ENCODE data around the gene PNLIPRP1. TPM values are rescaled to one million over a fixed set of nuclear protein-coding genes. Genes with fewer than 3 reads are reported as not detected.

PNLIPRP1 gene
- total RNA-seq (2014; rRNA removed; shearing (Covaris generic)), result not detected in 2 replicates

DNA sequence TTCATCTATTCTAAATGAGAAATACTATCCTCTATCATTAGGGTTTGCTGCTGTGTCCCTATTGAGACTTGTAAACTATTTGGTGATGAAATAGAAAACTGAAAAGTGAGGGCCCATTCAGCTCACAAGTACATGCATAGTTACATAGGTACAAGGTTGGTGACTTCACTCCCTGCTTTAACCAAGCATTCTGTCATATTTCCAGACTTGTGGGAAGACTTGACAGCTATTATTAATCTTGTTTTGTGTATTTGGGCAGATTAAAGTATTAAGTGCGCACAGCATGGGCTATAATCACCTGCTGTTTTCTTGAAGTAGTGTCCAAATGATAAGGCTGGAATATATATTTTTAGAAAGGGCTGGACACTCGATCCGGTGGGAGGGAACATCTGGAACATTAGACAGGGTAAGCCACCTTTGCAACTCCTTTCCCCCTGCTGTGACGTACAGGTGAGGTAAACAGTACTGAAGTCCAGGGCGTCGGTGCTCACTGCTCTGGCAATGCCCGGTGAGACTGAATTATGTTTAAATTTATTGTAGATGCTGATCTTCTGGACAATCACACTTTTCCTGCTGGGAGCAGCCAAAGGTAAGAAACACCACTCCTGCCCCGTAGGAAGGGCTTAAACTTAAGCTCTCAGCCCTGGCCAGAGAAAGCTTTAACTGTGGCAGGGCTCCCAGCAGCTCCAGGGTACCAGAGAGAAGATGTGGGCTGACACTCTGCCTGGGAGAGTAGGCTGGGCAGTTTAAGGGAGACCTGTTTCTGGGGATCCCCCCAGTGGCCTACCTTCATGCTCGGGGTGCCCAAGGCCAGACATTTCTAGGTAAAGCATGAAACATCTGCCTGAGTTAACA is at the start of gene PNLIPRP1:
TSS of gene PNLIPRP1 (plus strand) at position 370 of the 855 bp plus-strand sequence. CDS start at position 541, 171 bp downstream.
- DNase-seq (ENCODE audit: low read depth), result no peak

DNA sequence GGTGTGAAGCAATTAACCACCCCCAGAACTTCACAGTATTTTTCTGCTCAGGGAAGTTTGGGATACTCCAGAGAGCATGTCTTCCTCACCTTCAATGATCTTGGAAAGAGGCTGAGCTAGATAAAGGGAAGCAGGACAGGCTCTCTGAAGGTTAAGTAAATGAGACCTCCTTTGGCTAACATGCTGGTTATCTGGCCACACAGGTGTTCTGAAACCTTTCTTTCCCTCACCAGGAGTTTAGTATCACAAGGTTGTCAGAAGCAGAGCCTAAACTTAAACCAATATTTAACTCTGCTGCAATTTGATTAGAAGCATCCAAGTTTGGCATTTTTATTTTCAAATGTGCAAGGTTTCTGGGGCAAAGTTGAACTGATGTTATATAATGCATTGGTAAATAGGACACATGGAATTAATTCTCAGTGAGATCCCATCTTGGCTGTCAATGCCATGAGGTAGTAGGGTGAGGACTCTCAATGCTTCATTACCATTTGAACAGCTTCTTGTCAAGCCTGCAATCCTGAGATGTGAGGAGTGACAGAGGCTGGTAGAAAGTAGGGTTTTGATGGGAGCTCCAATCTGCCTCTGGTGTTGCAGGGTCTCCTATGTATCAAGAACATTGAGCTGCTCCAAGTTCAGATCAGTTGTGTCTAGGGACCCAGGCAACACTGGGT is 48.6 kb upstream of the PNLIPRP1 start:
- no peak for DNase-seq (ENCODE audit: low read depth)

DNA sequence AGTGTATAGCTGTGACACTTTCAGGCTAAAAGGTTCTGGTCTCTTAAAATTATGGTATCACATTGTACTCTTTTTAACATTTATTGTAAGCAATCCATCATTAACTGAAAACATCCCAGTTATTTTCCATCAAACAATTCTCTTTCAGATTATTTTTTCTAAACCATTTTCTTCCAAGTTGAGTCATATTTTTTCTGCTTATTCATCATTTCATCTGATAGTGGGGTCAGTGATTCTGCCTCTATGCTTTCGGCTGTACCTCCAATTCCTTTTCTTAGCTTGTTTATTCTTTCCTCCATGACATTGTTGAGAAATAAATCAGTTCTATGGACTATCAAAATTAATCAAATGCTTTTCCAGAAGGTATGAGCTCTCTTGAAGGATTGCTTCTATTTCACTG is 45.6 kb upstream of the PNLIPRP1 start:
- DNase-seq (ENCODE audit: low read depth), result no peak

DNA sequence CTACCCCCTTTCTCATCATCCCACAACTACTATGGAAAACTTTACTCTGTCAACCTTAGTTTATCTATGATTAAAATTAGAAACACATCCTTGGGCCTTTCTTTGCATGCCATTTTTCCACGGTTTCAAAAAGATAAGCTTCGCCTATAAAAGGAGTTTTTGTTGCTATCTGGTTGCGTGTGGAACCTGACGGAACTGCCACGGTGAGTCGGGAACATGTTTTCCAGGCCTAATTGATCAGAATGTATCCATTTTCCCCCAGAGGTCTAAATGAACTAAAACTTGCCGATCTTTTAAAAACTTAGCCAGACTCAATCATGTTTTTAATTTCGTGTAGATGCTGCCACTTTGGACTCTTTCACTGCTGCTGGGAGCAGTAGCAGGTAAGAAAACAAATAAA is 45.0 kb upstream of the PNLIPRP1 start, which contains the start of gene PNLIP:
TSS of gene PNLIP (plus strand) at position 176 of the 400 bp plus-strand sequence. CDS start at position 338, 162 bp downstream.
- DNase-seq (ENCODE audit: low read depth), result no peak

DNA sequence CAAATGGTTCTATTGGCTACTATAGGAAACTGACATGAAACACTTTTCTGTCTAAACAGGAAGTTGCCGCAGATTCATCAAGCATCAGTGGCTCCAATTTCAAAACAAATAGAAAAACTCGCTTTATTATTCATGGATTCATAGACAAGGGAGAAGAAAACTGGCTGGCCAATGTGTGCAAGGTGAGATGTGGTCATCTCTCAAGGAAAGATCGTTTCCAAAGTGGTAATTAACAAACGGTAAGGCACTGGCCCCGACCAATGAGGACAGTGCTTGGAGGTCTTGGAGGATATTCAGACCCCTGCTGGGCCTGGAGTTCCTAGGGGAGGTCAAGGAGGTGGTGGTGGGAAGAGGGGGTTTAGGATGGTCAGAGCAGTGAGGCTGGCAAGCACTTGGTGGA is 42.5 kb upstream of the PNLIPRP1 start:
- DNase-seq (ENCODE audit: low read depth), result no peak

DNA sequence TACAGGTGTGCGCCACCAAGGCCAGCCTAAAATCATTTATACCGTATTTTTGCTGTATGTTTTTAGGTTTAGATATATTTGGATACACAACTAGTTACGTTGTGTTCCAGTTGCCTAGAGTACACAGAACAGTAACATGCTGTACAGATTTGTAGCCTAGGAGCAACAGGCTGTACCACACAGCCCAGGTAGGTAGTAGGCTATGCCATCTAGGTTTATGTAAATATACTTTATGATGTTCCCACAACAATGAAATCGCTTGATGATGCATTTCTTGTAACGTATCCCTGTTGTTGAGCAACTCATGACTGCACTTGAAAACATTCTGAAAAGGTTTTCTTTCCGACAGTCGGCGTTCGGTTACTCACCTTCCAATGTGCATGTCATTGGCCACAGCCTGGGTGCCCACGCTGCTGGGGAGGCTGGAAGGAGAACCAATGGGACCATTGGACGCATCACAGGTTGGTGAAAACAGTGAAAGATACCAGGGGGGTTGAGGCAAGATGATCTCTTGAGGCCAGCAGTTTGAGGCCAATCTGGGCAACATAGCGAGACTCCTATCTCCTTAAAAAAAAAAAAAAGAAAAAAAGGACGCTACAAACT is 37.3 kb upstream of the PNLIPRP1 start:
- no peak for DNase-seq (ENCODE audit: low read depth)

DNA sequence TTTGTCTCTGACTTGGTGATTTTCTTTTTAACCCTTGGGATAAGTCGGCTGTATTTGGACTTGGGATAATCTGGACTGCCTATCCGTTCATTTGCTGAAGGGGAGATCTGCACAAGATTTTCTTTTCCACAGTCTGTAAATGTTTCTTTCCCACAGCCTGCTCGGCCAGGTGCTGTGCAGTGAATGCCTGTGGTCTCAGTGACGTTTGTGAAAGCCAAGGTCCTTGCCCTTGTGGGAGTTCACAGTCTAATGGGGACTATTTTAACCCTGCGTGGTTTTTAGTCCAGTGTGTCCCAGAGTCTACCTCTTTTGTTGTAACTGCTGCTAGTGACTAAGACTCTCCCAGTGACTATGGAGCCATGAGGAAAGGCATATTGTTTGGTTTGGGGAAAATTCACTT is 36.1 kb upstream of the PNLIPRP1 start:
- no peak for DNase-seq (ENCODE audit: low read depth)

DNA sequence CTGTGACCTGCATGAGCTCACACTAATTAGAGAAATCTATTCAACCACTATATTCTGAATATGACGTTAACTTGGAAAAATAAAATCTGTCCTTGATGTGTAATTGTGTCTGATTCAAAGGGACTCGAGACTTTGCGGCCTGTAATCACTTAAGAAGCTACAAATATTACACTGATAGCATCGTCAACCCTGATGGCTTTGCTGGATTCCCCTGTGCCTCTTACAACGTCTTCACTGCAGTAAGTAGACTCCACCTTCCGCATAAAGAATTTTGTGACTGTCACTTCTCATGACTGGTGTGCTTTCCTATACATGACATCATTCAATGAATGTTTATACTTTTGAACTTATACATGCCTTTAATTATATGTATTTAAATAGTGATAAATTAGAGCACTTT is 34.9 kb upstream of the PNLIPRP1 start:
- DNase-seq (ENCODE audit: low read depth), result no peak

DNA sequence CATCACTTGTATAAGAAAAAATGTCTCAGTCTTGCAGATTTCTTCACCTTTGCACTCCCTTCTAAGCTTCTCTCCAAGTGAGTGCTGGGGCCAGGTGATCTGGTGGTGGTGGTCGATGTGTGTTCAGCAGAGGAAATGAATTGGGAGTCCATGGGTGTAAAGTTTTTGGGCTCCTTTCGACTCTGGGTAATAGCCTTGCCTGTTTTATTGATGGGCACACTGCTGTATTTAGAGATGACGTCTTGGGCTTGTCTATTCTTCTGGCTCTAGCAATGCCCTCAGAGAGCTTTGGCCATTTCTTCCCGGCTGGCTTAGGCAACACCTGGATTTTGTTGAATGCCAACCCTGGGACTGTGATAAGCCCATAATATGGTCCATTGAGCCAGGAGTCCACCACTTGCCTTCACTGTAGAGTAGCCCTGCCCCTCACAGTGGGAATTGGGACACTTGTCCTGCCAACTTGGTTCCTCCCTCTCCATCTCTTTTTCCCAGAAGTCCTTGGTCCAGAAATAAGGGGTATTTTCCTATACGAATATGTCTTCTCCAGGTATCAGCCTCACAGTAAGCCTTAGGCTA is 33.4 kb upstream of the PNLIPRP1 start:
- no peak for DNase-seq (ENCODE audit: low read depth)

DNA sequence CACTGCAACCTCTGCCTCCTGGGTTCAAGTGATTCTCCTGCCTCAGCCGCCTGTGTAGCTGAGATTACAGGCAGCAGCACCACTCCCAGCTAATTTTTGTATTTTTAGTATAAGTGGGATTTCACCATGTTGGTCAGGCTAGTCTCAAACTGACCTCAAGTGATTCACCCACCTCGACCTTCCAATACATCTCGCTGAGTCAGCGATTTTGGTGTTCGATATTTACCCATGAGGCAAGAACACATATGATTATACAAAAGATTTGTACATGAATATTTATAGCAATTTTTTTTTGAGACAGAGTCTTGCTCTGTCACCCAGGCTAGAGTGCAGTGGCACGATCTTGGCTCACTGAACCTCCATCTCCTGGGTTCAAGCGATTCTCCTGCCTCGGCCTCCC is 25.2 kb upstream of the PNLIPRP1 start:
- no peak for DNase-seq (ENCODE audit: low read depth)

DNA sequence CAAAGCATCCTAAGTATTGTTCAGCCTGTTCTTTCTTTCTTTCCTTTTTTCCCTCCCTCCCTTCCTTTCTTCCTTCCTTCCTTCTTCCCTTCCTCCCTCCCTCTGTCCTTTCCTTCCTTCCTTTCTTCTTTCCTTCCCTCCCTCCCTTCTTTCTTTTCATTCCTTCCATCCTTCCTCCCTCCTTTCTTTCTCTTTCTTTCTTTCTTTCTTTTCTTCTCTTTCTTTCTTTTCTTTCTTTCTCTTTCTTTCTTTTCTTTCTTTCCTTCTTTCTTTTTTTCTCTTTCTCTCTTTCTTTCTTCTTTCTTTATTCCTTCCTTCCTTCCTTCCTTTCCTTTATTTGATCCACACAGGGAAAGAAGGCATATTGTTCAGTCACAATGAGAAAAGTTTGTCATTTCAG is 23.8 kb upstream of the PNLIPRP1 start:
- no peak for DNase-seq (ENCODE audit: low read depth)

DNA sequence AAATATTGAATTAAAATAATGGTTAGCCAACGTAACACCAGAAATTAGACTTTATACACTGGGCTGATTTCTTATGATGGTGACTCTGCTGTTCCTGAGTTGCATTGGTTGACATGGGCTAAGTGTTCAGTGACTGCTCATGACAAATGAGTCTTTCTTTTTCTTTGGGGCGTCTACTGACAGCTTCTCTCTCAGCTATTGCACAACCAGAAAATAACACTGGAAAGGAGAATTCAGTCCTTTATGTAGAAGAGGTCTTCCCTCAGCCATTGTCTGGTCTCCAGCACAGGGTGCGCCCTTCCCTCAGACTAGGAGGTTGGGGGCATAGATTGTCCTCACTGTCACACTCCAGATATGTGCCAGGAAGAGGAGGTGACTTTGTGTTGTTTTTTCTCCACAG is 23.4 kb upstream of the PNLIPRP1 start:
- DNase-seq (ENCODE audit: low read depth), result no peak

DNA sequence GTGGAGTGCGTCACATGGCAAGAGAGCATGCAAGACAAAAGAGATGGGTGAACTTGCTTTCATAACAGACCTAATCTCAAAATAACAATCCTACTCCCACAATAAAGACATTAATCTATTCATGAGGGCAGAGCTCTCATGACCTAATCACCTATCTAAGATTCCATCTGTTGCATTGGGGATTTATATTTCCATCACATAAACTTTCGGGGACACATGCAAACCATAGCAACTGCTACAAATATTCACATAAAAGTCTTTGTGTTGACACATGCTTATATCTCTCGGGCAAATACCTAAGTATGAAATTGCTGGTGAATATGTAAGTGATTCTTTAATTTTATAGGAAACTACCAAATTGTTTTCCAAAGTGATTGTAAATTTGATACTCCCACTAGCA is 16.0 kb upstream of the PNLIPRP1 start:
- no peak for DNase-seq (ENCODE audit: low read depth)

DNA sequence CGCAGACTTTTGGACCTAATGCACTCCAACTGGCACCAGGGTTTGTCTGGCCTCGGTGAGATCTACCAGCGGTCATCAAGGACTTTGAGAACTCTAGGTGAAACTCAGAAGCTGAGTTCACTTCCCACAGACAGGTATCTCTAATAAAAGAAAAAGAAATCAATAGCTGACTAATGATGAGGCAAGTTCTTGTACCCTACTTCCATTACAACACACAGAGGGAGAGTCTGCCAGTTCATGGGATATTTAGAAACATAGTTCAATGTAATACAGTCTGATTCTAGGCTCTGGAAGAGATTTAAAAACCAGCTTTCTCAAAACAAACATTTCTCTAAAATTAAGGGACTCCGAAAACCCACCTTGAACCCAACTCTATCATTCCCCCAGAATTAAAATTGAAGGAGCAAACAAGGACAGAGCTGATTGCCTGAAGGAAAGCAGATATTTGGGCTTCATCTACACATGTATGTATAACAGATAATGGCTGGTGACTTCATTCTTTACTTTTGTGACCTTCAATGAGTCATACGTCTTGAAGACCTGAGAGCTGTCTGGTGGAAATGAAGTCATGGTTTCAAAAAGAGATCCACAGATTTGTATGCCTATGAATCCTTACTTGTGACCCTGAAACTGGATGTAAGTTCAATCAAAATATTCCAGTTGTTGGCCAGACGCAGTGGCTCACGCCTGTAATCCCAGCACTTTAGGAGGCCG is 2.7 kb upstream of the PNLIPRP1 start:
- no peak for DNase-seq (ENCODE audit: low read depth)

DNA sequence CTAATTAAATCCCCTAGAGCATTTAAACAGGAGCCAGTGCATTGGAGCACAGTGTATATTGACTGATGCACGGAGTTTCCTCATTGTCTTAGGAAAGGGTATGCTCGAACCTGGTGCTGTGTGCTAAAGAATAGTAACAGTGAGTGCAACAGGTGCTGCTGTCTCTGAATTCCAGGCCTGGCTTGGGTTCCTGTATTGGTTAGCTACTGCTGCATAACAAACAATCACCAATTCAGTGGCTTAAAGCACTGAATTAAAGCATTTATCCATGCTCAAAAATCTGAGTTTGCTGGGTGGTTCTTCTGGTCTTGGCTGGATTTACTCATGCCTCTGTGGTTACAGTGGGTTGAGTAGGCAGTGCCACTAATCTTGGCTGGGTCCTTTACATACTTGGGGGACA is 1.8 kb upstream of the PNLIPRP1 start:
- DNase-seq (ENCODE audit: low read depth), result no peak

DNA sequence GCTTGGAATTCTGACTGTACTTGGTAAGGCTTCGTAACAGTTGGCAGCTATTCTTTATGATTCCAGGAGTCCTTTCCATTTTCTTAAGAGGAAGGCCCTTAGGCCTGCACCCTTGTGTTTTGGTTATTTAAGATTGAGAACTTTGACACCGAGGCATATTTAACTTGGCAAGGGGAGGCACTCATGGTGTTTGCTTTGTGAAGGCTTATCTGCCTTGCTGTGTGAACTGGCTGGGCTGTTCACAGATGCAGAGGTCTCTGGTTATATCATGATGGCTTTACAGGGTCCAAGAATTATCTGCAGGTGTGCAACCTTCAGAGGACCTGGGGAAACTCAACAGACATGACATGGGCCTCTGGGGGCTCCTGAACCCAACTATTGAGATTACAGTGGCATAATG is 833 bp upstream of the PNLIPRP1 start:
- no peak for DNase-seq (ENCODE audit: low read depth)

DNA sequence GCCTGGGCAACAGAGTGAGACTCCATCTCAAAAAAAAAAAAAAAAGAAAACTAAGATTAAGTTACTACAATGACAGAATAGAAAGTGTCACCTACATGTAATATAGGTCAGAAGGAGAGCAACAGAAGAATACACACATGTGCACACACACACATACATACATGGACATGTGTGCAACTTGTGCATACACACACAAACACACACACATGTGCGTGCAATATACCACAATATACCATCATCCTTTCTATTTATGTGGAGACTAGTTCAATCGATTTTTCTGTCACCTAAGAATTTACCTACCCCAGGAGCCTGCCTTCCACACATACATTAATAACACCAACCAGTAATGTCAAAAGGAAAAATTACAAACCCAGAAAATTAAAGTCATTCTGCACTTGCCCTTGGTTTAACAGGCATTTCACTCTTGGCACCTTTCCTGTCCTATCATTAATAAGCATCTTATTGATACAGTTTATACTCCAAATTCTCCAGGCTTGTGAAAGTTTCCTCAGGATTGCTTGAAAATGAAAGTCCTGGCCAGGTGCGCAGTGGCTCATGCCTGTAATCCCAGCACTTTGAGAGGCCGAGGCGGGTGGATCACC is 2.5 kb downstream of the PNLIPRP1 start:
- DNase-seq (ENCODE audit: low read depth), result no peak

DNA sequence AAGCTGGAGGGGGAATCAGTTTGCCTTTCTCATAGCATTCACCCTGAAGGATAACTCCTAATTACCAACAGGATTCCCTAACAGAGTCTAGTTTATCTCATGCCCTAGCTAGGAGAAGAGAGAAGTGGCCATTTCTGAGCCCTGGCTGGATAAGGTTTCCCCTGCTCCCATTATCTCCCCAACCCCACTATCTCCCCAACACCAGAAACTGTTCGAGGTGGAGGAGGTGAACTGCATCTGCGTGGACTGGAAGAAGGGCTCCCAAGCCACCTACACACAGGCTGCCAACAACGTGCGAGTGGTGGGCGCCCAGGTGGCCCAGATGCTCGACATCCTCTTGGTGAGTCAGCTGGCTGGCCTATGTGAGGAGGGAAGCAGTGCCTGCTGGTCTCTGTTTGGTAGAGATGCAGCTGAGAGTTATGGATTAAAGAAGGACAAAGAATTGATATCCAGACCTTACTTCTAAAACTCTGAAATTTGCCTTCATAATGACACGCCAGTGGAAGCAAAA is 3.8 kb downstream of the PNLIPRP1 start:
- no peak for DNase-seq (ENCODE audit: low read depth)

DNA sequence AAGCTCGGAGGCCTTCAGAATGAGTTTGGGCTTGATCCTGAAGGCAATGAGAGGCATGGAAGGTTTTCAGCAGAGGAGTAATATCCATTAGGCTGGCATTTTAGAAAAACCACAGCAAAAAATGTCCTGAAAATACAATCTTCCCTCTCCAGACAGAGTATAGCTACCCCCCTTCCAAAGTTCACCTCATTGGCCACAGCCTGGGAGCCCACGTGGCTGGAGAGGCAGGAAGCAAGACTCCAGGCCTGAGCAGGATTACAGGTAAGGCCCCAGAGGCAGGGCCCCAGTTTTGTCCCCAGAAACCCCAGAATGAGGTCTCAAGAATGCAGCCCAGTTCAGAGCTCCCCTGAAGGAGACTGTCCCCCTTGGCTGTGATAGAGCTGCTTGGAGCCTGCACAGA is 5.3 kb downstream of the PNLIPRP1 start:
- DNase-seq (ENCODE audit: low read depth), result no peak

DNA sequence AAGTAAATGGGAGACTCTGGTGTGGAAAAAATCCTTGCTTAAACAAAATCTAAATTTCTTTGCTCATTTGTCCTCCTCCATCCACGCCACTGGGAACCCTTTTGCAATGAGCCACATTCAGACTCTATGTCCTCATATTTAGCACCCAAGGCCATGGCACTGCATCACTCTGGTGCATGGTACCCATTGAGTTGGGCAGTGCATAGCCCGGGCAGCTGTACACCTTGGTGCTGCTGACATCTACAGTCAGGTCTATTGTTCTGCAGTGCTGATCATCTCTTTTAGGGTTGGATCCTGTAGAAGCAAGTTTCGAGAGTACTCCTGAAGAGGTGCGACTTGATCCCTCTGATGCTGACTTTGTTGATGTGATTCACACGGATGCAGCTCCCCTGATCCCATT is 6.8 kb downstream of the PNLIPRP1 start:
- no peak for DNase-seq (ENCODE audit: low read depth)

DNA sequence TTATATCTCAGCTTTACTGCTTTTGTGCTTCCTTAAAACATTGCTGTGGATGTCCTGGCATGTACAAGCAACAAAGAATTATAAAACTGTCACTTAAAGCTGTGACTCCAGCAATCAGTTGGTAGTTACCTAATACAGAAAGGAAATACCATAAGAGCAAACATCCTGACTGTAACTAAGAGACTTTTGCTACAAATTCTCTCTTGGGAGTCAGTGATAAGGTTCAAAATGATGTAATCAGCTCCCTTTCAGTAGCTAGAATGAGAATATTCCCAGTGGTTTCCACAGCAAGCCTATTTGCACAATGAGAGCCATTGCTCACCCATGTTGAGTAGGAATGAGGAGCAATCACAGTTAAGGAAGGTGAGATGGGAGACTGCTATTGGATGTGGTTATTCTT is 7.6 kb downstream of the PNLIPRP1 start:
- DNase-seq (ENCODE audit: low read depth), result no peak

Data from RPMI7951 (cell line).